Chondrocyte (in vitro differentiated cells): ENCODE results near the gene CD40. TPM values are rescaled to one million over a fixed set of nuclear protein-coding genes. Genes with fewer than 3 reads are reported as not detected.
A peak's percentile ranks its signal among the peaks of the same experiment; 100 is the strongest.

Experiments used
- DNase-seq: peaks from one replicate; pipeline ENCODE4 v3.0.0; 2021; ENCODE audit warnings: mixed read lengths, low spot score
- H3K27ac Mint-ChIP-seq: one replicate; pipeline ENCODE4 v1.8.0; 2021; ENCODE audit warnings: mild to moderate bottlenecking, moderate library complexity, mixed read lengths; ENCODE audit not compliant: unreplicated experiment
- H3K27me3 Mint-ChIP-seq: 2 replicates; pipeline ENCODE4 v1.8.0; 2021; ENCODE audit warnings: low read depth, mixed read lengths
- H3K36me3 Mint-ChIP-seq: 2 replicates; pipeline ENCODE4 v1.8.0; 2021; ENCODE audit warnings: low read depth, mixed read lengths
- H3K4me1 Mint-ChIP-seq: 2 replicates; pipeline ENCODE4 v1.8.0; 2021; ENCODE audit warnings: low read depth, mild to moderate bottlenecking, mixed read lengths
- H3K4me3 Mint-ChIP-seq: one replicate; pipeline ENCODE4 v1.8.0; 2021; ENCODE audit warnings: mild to moderate bottlenecking, moderate library complexity, mixed read lengths; ENCODE audit not compliant: unreplicated experiment
- H3K9me3 Mint-ChIP-seq: 2 replicates; pipeline ENCODE4 v1.8.0; 2021; ENCODE audit warnings: low read depth, mixed read lengths
- total RNA-seq: library from RNA; stranded (reverse); gene quantifications from 3 replicates; pipeline ENCODE4 v1.2.1, GENCODE V29; 2021
- TF ChIP-seq, protein P1 (sequence below): fragments of 200-600 bp; sonication (generic); IDR thresholded peaks from 2 replicates; pipeline ENCODE4 v1.5.0; 2021; ENCODE audit warnings: antibody characterized with exemption, mild to moderate bottlenecking, moderate library complexity

CD40 gene
- total RNA-seq, 1 donor from 2014 or later: 2.5 TPM

DNA sequence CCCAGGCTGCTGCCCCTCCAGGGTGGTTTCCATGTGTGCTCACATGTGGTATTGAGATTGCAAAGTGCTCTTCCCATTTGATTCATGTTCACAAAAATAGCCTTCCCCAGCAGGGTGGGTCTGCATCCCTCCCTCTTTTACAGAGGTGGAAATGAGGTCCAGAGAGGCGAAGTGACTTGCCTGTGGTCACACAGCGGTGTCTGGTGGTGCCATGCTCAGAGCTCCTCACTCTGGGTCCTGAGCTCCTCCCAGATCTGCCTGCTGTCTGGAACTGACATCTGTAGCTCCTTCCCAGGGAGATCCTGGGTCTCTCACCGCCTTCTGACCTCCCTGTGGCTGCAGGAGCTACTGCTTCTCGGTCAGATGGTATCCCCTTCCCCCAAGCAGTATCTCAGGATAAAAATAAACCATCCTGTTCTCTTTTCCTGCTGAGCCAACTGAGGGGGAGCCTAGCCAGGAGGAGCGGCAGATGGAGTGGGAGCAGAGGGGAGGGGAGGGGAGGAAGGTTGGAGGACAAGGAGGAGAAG lies 11.9 kb downstream of the CD40 start:
- Mint-ChIP-seq H3K36me3 (no peaks in the 10 kb centered on the region), H3K27me3 (peaks cover 57% of the 10 kb centered on the region), H3K4me3 (no peak overlapping the region), H3K27ac (no peak overlapping the region), H3K4me1 (peaks cover 15% of the 10 kb centered on the region), H3K9me3 (no peaks in the 10 kb centered on the region)
- peak; percentile 38 for DNase-seq
- TF ChIP-seq, protein P1, sequence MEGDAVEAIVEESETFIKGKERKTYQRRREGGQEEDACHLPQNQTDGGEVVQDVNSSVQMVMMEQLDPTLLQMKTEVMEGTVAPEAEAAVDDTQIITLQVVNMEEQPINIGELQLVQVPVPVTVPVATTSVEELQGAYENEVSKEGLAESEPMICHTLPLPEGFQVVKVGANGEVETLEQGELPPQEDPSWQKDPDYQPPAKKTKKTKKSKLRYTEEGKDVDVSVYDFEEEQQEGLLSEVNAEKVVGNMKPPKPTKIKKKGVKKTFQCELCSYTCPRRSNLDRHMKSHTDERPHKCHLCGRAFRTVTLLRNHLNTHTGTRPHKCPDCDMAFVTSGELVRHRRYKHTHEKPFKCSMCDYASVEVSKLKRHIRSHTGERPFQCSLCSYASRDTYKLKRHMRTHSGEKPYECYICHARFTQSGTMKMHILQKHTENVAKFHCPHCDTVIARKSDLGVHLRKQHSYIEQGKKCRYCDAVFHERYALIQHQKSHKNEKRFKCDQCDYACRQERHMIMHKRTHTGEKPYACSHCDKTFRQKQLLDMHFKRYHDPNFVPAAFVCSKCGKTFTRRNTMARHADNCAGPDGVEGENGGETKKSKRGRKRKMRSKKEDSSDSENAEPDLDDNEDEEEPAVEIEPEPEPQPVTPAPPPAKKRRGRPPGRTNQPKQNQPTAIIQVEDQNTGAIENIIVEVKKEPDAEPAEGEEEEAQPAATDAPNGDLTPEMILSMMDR: no peak

GRCh38 chr20:46130534-46130933 lies 12.4 kb downstream of the CD40 start:
- H3K27me3 Mint-ChIP-seq: peaks cover 60% of the 10 kb centered on the region
- H3K4me3 Mint-ChIP-seq: no peak overlapping the region
- H3K36me3 Mint-ChIP-seq: no peaks in the 10 kb centered on the region
- DNase-seq: peak; percentile 57
- peaks cover 15% of the 10 kb centered on the region for H3K4me1 Mint-ChIP-seq
- TF ChIP-seq, protein P1: no peak
- H3K27ac Mint-ChIP-seq: no peak overlapping the region
- no peaks in the 10 kb centered on the region for H3K9me3 Mint-ChIP-seq

GRCh38 chr20:46131396-46131795 lies 13.3 kb downstream of the CD40 start:
- Mint-ChIP-seq H3K9me3 (no peaks in the 10 kb centered on the region), H3K27ac (no peak overlapping the region), H3K4me3 (no peak overlapping the region), H3K27me3 (peaks cover 62% of the 10 kb centered on the region), H3K4me1 (peaks cover 15% of the 10 kb centered on the region), H3K36me3 (no peaks in the 10 kb centered on the region)
- no peak for DNase-seq
- TF ChIP-seq, protein P1: no peak

GRCh38 chr20:46132705-46133120 lies 14.6 kb downstream of the CD40 start:
- no peaks in the 10 kb centered on the region for H3K36me3 Mint-ChIP-seq
- TF ChIP-seq, protein P1: peak; percentile 89
- DNase-seq: peak; percentile 68
- H3K4me3 Mint-ChIP-seq: no peak overlapping the region
- H3K4me1 Mint-ChIP-seq: peaks cover 15% of the 10 kb centered on the region
- no peaks in the 10 kb centered on the region for H3K9me3 Mint-ChIP-seq
- peaks cover 65% of the 10 kb centered on the region for H3K27me3 Mint-ChIP-seq
- no peak overlapping the region for H3K27ac Mint-ChIP-seq

DNA sequence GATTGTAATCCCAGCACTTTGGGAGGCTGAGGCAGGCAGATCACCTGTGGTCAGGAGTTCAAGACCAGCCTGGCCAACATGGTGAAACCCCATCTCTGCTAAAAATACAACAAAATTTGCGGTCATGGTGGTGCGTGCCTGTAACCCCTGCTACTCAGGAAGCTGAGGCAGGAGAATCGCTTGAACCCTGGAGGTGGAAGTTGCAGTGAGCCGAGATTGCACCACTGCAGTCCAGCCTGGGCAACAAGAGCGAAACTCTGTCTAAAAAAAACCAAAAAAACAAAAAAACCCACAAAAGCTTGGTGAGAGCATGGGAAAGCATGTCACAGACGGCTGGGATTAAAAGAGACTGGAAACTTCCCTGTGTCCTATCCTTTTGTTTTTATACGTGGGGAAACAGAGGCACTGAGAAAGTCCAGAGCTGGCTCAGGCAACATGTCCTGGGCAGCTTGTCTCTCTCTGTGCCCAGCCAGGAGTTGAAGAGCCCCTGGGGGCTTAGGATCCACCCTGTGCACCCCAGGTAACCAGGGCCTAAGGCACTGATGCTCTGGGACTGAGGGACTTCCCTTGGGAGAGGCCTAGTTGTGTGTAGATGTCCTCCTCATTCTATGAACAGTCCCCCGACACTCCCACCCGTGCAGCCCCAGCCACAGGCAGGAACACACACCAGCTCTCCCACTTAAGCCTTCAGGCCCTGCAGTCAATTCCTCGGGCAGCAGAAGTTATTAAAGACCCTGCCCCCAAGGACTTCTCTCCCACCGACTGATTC lies 16.0 kb downstream of the CD40 start:
- Mint-ChIP-seq H3K27me3 (peaks cover 64% of the 10 kb centered on the region), H3K27ac (no peak overlapping the region), H3K9me3 (no peaks in the 10 kb centered on the region), H3K4me1 (peaks cover 15% of the 10 kb centered on the region), H3K36me3 (no peaks in the 10 kb centered on the region), H3K4me3 (no peak overlapping the region)
- TF ChIP-seq, protein P1: no peak
- DNase-seq: peak; percentile 41
